ENCODE measurements around the gene BMP2K.

Gene BMP2K

GRCh38 chr4:78809295-78809694 lies 33.1 kb downstream of the BMP2K start:
- Histone ChIP-seq H3K79me2 (ENCODE audit: control insufficient read depth, low read length) (peaks cover 96% of the 10 kb centered on the region), H3K27ac (ENCODE audit: low read depth, low read length) (no peak overlapping the region), H3K27me3 (ENCODE audit: control insufficient read depth, low read length) (no peaks in the 10 kb centered on the region), H3K36me3 (ENCODE audit: control insufficient read depth, low read length) (no peaks in the 10 kb centered on the region), H4K20me1 (ENCODE audit: control insufficient read depth, insufficient read depth, low read depth, low read length) (no peaks in the 10 kb centered on the region), H3K9me2 (replicated peaks; ENCODE audit: control insufficient read depth, low read length) (no peaks in the 10 kb centered on the region), H3K9me3 (ENCODE audit: control insufficient read depth, insufficient read depth, low read length) (peaks cover 9% of the 10 kb centered on the region), H3K4me1 (ENCODE audit: control insufficient read depth, low read length) (peaks cover 21% of the 10 kb centered on the region), H3F3A (ENCODE audit: control insufficient read depth, insufficient read depth) (no peaks in the 10 kb centered on the region), H3K4me2 (ENCODE audit: low read length) (no peak overlapping the region), H3K4me3 (ENCODE audit: low read length) (no peak overlapping the region)
- TF ChIP-seq EZH2phosphoT487 (IDR thresholded peaks at IDR 0.05; ENCODE audit: borderline replicate concordance, low read length) = no peak
- TF ChIP-seq CTCF (IDR thresholded peaks at IDR 0.05; ENCODE audit: low read depth, low read length, poor library complexity, severe bottlenecking) = no peak

- Histone ChIP-seq H3F3A (ENCODE audit: control insufficient read depth, insufficient read depth) (no peaks in the 10 kb centered on the region), H3K27me3 (ENCODE audit: control insufficient read depth, low read length) (no peaks in the 10 kb centered on the region), H3K4me2 (ENCODE audit: low read length) (no peak overlapping the region), H3K27ac (ENCODE audit: low read depth, low read length) (no peak overlapping the region), H3K36me3 (ENCODE audit: control insufficient read depth, low read length) (no peaks in the 10 kb centered on the region), H3K9me2 (replicated peaks; ENCODE audit: control insufficient read depth, low read length) (no peaks in the 10 kb centered on the region), H3K4me1 (ENCODE audit: control insufficient read depth, low read length) (peaks cover 21% of the 10 kb centered on the region), H4K20me1 (ENCODE audit: control insufficient read depth, insufficient read depth, low read depth, low read length) (no peaks in the 10 kb centered on the region), H3K4me3 (ENCODE audit: low read length) (no peak overlapping the region), H3K9me3 (ENCODE audit: control insufficient read depth, insufficient read depth, low read length) (peaks cover 5% of the 10 kb centered on the region), H3K79me2 (ENCODE audit: control insufficient read depth, low read length) (peaks cover 93% of the 10 kb centered on the region)
- TF ChIP-seq EZH2phosphoT487 (IDR thresholded peaks at IDR 0.05; ENCODE audit: borderline replicate concordance, low read length) (no peak), CTCF (IDR thresholded peaks at IDR 0.05; ENCODE audit: low read depth, low read length, poor library complexity, severe bottlenecking) (no peak)
Observed at GRCh38 chr4:78809928-78810835, 34.0 kb downstream of the BMP2K start.

GRCh38 chr4:78811034-78811433 lies 34.9 kb downstream of the BMP2K start:
- H3K9me2 ChIP-seq (replicated peaks; ENCODE audit: control insufficient read depth, low read length) = no peaks in the 10 kb centered on the region
- peaks cover 21% of the 10 kb centered on the region for H3K4me1 ChIP-seq (ENCODE audit: control insufficient read depth, low read length)
- H4K20me1 ChIP-seq (ENCODE audit: control insufficient read depth, insufficient read depth, low read depth, low read length) = no peaks in the 10 kb centered on the region
- peaks cover 90% of the 10 kb centered on the region for H3K79me2 ChIP-seq (ENCODE audit: control insufficient read depth, low read length)
- no peaks in the 10 kb centered on the region for H3F3A ChIP-seq (ENCODE audit: control insufficient read depth, insufficient read depth)
- no peaks in the 10 kb centered on the region for H3K36me3 ChIP-seq (ENCODE audit: control insufficient read depth, low read length)
- no peaks in the 10 kb centered on the region for H3K27me3 ChIP-seq (ENCODE audit: control insufficient read depth, low read length)
- H3K4me2 ChIP-seq (ENCODE audit: low read length) = no peak overlapping the region
- H3K27ac ChIP-seq (ENCODE audit: low read depth, low read length) = no peak overlapping the region
- peaks cover 5% of the 10 kb centered on the region; the same call in 1 of the 2 replicates for H3K9me3 ChIP-seq (ENCODE audit: control insufficient read depth, insufficient read depth, low read length)
- H3K4me3 ChIP-seq (ENCODE audit: low read length) = no peak overlapping the region
- no peak for TF ChIP-seq EZH2phosphoT487 (IDR thresholded peaks at IDR 0.05; ENCODE audit: borderline replicate concordance, low read length)
- no peak for TF ChIP-seq CTCF (IDR thresholded peaks at IDR 0.05; ENCODE audit: low read depth, low read length, poor library complexity, severe bottlenecking)

Data from DOHH2 (cell line).